Suprapubic skin (tissue), 4 donors: ENCODE measurements around the gene BCL2A1.

ENCODE experiments used
- CTCF ChIP-seq, 2 donors: fragments of 200-600 bp in 1 of 2; fragments of 450-650 bp in 1 of 2; sonication (generic) in 1 of 2; IDR thresholded peaks; one replicate each; pipeline ENCODE4 v1.5.1; 2016 to 2019; ENCODE audit warnings: antibody characterized with exemption in 2 of 2, mild to moderate bottlenecking in 1 of 2, moderate library complexity in 1 of 2
- EP300 ChIP-seq: sonication (generic); formaldehyde crosslinking; IDR thresholded peaks from one replicate; pipeline ENCODE4 v1.6.1; 2017; ENCODE audit warnings: antibody characterized with exemption
- POLR2A ChIP-seq, 2 donors: fragments of 450-650 bp; IDR thresholded peaks; one replicate each; pipeline ENCODE4 v1.6.1; 2017; ENCODE audit warnings: antibody characterized with exemption in 2 of 2, mild to moderate bottlenecking in 2 of 2, moderate library complexity in 2 of 2
- POLR2AphosphoS5 ChIP-seq, 3 donors: sonication (generic); formaldehyde crosslinking; IDR thresholded peaks; one replicate each; pipeline ENCODE4 v1.6.1; 2017; ENCODE audit warnings: antibody characterized with exemption in 3 of 3

GRCh38 chr15:79977431-79978054 lies 6.5 kb upstream of the BCL2A1 start:
- no peak for TF ChIP-seq POLR2A (IDR thresholded peaks at IDR 0.05)
- TF ChIP-seq CTCF (IDR thresholded peaks at IDR 0.05) = no peak
- TF ChIP-seq EP300 = no peak
- TF ChIP-seq POLR2AphosphoS5 (IDR thresholded peaks at IDR 0.05) = no peak
